ENCODE data around the gene PIK3CD. TPM values are rescaled to one million over a fixed set of nuclear protein-coding genes. Genes with fewer than 3 reads are reported as not detected.
"Not testable (repeated sequence)": the region's sequence is repeated elsewhere in the genome, so short reads cannot be mapped to it uniquely, and the experiment has no call there.

PIK3CD gene
- total RNA-seq, 1 donor: 14.1 TPM

GRCh38 chr1:9671377-9672140 lies 20.0 kb downstream of the PIK3CD start:
- Histone ChIP-seq H2AFZ (ENCODE audit: low read length) (peak overlapping the region; percentile 32), H3K4me2 (ENCODE audit: insufficient read depth, low read length) (no peak overlapping the region)
- no peak for TF ChIP-seq CTCF (IDR thresholded peaks at IDR 0.05; ENCODE audit: extremely low read depth, low read depth, low read length)

GRCh38 chr1:9672444-9672843 lies 20.9 kb downstream of the PIK3CD start:
- H2AFZ ChIP-seq (ENCODE audit: low read length): no peak overlapping the region
- no peaks in the 10 kb centered on the region for H3K79me2 ChIP-seq (ENCODE audit: insufficient read depth, low read length)
- no peak for TF ChIP-seq CTCF (IDR thresholded peaks at IDR 0.05; ENCODE audit: extremely low read depth, low read depth, low read length)
- no peaks in the 10 kb centered on the region for H3K9me3 ChIP-seq (ENCODE audit: low read depth, low read length)
- H3K36me3 ChIP-seq (ENCODE audit: insufficient read depth, low read length): no peaks in the 10 kb centered on the region
- DNase-seq (ENCODE audit: insufficient read length, low spot score, missing footprints): no peak
- H4K20me1 ChIP-seq (ENCODE audit: insufficient read depth, low read length): no peaks in the 10 kb centered on the region
- H3K27ac ChIP-seq (ENCODE audit: low read depth, low read length): no peak overlapping the region
- no peaks in the 10 kb centered on the region for H3K27me3 ChIP-seq (ENCODE audit: insufficient read depth, low read length)
- H3K4me1 ChIP-seq (ENCODE audit: insufficient read depth, low read length): peaks cover 3% of the 10 kb centered on the region
- no peak overlapping the region for H3K4me2 ChIP-seq (ENCODE audit: insufficient read depth, low read length)
- no peak overlapping the region for H3K4me3 ChIP-seq (ENCODE audit: insufficient read depth, low read length)

More at GRCh38 chr1:9671377-9672140, 20.0 kb downstream of the PIK3CD start:
- Histone ChIP-seq H3K4me1 (ENCODE audit: insufficient read depth, low read length) (peaks cover 3% of the 10 kb centered on the region), H3K36me3 (ENCODE audit: insufficient read depth, low read length) (no peaks in the 10 kb centered on the region), H3K4me3 (ENCODE audit: insufficient read depth, low read length) (no peak overlapping the region), H3K79me2 (ENCODE audit: insufficient read depth, low read length) (no peaks in the 10 kb centered on the region), H3K9me3 (ENCODE audit: low read depth, low read length) (no peaks in the 10 kb centered on the region), H4K20me1 (ENCODE audit: insufficient read depth, low read length) (no peaks in the 10 kb centered on the region), H3K27me3 (ENCODE audit: insufficient read depth, low read length) (no peaks in the 10 kb centered on the region), H3K27ac (ENCODE audit: low read depth, low read length) (no peak overlapping the region)
- peak; percentile 70 for DNase-seq (ENCODE audit: insufficient read length, low spot score, missing footprints)

GRCh38 chr1:9675393-9675792 lies 23.9 kb downstream of the PIK3CD start:
- no peaks in the 10 kb centered on the region for H3K27me3 ChIP-seq (ENCODE audit: insufficient read depth, low read length)
- no peaks in the 10 kb centered on the region for H4K20me1 ChIP-seq (ENCODE audit: insufficient read depth, low read length)
- TF ChIP-seq CTCF (IDR thresholded peaks at IDR 0.05; ENCODE audit: extremely low read depth, low read depth, low read length): no peak
- H3K36me3 ChIP-seq (ENCODE audit: insufficient read depth, low read length): no peaks in the 10 kb centered on the region
- H2AFZ ChIP-seq (ENCODE audit: low read length): no peak overlapping the region
- no peaks in the 10 kb centered on the region for H3K79me2 ChIP-seq (ENCODE audit: insufficient read depth, low read length)
- no peaks in the 10 kb centered on the region for H3K9me3 ChIP-seq (ENCODE audit: low read depth, low read length)
- H3K4me1 ChIP-seq (ENCODE audit: insufficient read depth, low read length): peaks cover 3% of the 10 kb centered on the region
- no peak overlapping the region for H3K27ac ChIP-seq (ENCODE audit: low read depth, low read length)
- no peak overlapping the region for H3K4me3 ChIP-seq (ENCODE audit: insufficient read depth, low read length)
- no peak for DNase-seq (ENCODE audit: insufficient read length, low spot score, missing footprints)
- no peak overlapping the region for H3K4me2 ChIP-seq (ENCODE audit: insufficient read depth, low read length)

GRCh38 chr1:9676128-9676527 lies 24.6 kb downstream of the PIK3CD start:
- H3K27ac ChIP-seq (ENCODE audit: low read depth, low read length); DNase-seq (ENCODE audit: insufficient read length, low spot score, missing footprints); H3K36me3 ChIP-seq (ENCODE audit: insufficient read depth, low read length); H3K27me3 ChIP-seq (ENCODE audit: insufficient read depth, low read length); H3K4me1 ChIP-seq (ENCODE audit: insufficient read depth, low read length); H4K20me1 ChIP-seq (ENCODE audit: insufficient read depth, low read length); H2AFZ ChIP-seq (ENCODE audit: low read length); H3K9me3 ChIP-seq (ENCODE audit: low read depth, low read length); H3K4me2 ChIP-seq (ENCODE audit: insufficient read depth, low read length); H3K4me3 ChIP-seq (ENCODE audit: insufficient read depth, low read length); H3K79me2 ChIP-seq (ENCODE audit: insufficient read depth, low read length): not testable (repeated sequence)

Measured in osteoblast (primary cell).